Astrocyte (in vitro differentiated cells and primary cell): Measurements from ENCODE around the gene PIBF1.

Experiments used
- CTCF ChIP-seq: IDR thresholded peaks from 2 replicates; pipeline ENCODE4 v1.5.1; 2011; ENCODE audit warnings: low read depth, mild to moderate bottlenecking, inconsistent platforms, low read length, moderate library complexity; ENCODE audit not compliant: insufficient read depth
- EZH2 ChIP-seq: IDR thresholded peaks from 2 replicates; pipeline ENCODE4 v1.6.1; 2012; ENCODE audit warnings: mild to moderate bottlenecking, low read length, inconsistent platforms; ENCODE audit not compliant: insufficient read depth

GRCh38 chr13:72804301-72804700, 22.4 kb downstream of the PIBF1 start:
- no peak for TF ChIP-seq CTCF
- TF ChIP-seq EZH2, result no peak
